MV-4-11 (cell line): ENCODE measurements around the gene ECI1.

ENCODE experiments used
- DNase-seq: peaks from one replicate; lab custom pipeline; 2025; lab: John Stamatoyannopoulos, UW

Gene ECI1, protein sequence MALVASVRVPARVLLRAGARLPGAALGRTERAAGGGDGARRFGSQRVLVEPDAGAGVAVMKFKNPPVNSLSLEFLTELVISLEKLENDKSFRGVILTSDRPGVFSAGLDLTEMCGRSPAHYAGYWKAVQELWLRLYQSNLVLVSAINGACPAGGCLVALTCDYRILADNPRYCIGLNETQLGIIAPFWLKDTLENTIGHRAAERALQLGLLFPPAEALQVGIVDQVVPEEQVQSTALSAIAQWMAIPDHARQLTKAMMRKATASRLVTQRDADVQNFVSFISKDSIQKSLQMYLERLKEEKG

GRCh38 chr16:2251296-2252111 is at the start of gene ECI1:
ECI1 (minus strand) TSS chr16:2251587; CDS start chr16:2251566, 21 bp downstream.
- DNase-seq = peak; percentile 91

GRCh38 chr16:2299915-2300192 is 48.5 kb upstream of the ECI1 start:
- no peak for DNase-seq

DNA sequence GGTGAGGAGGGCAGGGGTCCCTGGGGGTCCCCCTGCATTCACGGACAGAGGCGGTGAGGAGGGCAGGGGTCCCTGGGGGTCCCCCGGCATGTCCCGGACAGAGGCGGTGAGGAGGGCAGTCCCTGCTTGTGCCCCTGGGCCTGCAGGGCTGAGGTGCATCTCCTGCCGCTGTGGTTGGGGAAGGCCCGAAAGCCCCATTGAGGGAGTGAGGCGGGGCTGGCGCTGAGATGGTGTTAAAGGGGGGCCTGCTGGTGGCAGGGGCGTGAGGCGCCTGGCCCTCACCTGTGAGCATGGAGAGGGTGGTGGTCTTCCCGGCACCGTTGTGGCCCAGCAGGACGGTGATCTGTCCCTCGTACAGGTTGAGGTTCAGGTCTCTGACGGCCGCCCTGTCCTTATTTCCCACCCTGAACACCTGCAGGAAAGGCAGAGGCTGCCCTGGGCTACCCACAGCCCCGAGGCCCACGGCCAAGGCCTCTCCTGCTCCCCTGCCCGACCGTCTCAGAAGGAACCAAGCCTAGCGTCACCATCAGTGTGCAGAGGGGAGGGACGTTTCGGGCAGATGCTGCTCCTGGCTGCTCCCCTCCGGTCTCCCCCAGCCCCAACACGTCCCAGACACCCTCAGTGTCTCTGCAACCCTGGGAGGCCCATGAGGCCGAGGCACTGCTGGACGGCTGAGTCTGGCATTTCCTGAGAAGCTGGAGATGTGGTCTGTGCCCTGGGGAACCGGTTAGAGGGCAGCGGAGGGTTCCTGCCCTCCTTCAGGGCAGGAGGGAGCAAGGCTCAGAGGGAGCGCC is 47.9 kb upstream of the ECI1 start:
- DNase-seq = no peak

DNA sequence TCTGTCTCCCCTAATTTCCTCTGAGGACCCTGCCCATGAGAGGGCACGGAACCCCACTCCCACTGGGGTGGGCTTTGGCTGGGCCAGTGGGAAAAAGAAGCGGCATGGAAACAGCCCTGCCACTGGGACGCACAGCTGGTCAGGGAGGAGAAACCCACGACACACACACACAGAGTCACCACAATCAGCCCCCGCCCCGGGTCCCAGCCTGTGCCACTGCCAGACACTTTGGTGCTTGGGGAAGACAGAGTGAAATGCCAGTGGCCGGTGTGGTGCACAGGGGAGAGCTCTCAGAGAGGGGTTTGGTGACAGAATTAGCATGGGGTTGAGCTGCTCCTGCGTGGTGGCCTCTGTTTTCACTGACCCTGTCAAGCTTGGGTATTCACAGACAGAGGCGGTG is 47.2 kb upstream of the ECI1 start:
- no peak for DNase-seq

DNA sequence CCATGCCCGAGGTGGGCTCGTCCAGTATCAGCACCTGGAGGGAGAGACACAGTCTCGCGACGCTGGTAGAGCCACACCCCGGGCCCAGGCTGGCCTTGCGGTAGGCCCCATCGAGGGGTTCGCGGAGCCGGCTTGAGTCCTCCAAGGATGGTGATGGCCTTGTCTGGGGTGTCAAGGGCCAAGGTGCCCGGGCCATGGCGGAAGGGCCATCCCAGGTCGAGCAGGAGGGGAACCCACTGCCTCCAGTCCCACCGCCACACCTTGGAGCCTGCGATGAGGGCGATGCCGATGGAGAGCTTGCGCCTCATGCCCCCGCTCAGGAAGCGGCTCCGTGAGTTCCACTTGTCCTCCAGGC is 46.1 kb upstream of the ECI1 start:
- DNase-seq = no peak

GRCh38 chr16:2296661-2297505 is 45.5 kb upstream of the ECI1 start:
- DNase-seq = peak; percentile 5

GRCh38 chr16:2295056-2295798 is 43.8 kb upstream of the ECI1 start:
- peak; percentile 84 for DNase-seq

- no peak for DNase-seq
Measured at GRCh38 chr16:2292221-2292620, 40.8 kb upstream of the ECI1 start.

GRCh38 chr16:2289282-2289681 is 37.9 kb upstream of the ECI1 start:
- no peak for DNase-seq

DNA sequence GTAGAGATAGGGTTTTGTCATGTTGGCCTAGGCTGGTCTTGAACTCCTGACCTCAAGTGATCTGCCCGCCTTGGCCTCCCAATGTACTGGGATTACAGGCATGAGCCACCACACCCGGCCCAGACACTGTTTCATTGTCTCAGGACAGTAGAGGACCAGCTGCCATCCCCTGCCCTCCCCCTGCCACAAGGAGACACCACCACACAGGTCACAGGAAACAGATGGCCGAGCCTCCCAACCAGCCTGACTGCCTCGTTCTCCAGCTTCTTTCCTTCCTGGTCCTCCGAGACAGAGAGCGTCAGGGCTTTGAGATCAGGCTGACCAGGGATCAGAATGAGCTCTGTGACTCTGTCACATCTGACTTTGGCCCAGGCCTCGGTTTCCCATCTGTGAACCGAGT is 37.3 kb upstream of the ECI1 start:
- DNase-seq = no peak

DNA sequence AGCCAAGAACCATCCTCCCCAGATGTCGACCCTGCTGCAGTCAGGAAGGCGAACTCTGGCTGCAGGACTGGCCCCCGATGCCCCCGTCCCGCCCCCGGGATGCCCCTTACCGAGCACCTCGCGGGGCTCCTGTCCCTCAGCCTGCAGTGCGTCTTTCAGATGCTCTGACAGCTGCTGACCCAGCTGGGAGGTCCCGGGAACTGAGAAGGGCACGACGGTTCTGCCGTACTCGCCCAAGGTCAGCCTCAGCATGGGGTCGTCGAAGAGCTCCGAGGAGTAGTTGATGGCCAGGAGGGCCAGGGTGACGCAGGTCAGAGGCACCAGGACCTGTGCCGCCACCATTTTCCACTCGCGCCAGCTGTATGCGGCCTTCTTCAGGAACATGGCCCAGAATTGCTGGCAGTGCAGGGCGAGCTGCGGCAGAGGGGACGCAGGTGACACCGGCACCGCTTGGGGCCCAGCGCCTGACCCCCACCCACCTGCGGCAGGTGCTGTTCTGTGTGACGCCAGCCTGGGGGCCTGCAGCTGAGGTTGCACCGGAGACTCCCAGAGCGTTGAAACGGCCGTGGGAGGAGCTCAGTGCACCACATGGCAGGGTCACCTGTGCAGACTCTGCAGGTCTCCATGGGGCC is 36.6 kb upstream of the ECI1 start:
- DNase-seq = no peak

GRCh38 chr16:2286550-2286949 is 35.2 kb upstream of the ECI1 start:
- no peak for DNase-seq

DNA sequence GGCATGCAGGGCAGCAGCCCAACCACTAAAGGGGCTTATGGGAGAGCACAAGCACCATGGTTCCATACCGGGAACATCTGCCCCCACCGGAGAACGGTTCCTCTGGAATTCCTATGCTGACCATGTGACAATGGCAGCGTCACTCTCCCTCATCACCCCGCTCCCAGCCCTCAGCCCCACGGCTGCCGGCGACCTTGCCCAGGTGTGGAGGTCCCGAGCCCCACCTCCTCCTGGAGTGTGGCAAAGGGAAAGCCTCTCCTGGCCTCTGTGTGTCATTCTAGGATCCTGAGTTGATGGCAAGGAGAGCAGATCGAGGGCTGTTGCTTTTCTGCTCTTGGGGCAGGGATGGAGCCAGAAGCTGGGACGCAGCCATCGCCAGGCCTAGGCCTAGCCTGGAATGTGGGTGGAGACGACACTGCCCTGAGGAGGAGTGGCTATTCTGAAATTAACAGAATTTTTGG is 34.4 kb upstream of the ECI1 start:
- no peak for DNase-seq

DNA sequence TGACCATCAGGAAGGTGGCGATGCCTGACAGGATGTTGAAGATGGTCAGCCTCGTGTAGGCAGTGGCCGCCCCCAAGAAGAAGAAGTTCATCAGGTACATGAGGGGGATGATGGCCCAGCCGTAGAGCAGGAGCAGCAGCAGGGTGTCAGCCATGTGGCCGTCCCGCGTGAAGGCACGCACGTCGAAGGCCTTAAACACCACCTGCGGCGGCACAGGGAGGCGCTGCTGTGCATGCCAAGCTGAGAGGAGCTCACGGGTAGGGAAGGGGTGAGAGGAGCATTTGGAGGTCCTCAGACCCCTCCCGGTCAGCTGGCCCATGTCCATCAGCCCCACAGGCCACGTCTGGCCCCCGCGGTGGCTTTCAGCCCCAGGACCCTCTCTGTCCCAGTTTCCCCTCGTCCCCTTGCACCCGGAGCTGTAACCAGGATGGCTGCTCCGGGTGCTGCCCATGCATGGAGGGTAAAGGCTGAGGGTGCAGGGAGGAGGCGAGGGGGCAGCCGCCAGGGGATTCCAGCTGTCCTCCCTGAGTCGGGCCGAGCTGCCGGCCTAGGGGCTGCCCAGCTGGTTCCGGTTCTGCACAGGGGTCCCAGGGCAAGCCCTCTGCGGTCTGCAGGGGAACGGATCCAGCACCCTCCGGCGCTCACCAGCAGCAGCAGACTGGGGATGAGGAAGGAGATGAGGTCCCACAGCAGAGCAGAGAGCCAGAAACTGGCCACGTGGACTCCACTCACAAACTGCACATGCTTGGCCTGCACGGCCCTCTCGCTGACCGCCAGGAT is 33.6 kb upstream of the ECI1 start:
- DNase-seq = no peak

DNA sequence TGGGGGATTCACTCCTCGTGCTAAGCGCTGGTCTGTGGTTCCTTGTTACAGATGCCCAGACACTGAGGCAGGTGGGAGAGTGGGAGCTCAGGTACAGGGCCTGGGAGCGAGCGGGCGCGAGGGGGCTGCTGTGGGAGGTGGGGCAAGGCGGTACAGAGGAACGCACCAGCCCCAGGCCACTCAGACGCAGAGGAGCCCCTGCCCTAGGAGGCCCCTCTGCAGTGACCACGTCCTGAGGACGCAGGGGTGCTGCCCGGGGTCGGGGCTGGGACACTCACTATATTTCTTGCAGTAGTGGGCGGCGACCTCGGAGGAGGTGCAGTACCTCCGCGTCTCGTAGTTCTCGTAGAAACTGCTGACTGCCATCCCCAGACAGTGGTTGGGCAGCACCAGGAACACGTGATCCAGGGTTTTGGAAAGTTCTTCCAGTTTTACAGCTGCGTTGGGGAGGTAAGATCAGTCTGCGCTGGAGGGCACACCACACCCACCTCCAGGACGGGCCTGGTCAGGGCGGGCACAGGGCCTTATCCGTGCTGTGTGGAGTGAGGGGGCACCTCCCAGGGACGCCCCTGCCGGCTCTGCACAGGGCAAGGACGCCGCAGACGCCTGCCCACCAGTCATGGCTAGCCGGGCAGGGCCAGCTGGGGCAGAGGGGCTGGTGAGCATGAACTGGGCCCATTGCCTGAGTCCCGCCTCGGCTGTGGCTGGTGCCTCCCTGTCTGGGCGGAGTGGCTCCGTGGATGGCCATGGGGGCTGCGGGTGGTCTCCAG is 32.8 kb upstream of the ECI1 start:
- DNase-seq = no peak

GRCh38 chr16:2282866-2283555 is 31.6 kb upstream of the ECI1 start:
- no peak for DNase-seq

DNA sequence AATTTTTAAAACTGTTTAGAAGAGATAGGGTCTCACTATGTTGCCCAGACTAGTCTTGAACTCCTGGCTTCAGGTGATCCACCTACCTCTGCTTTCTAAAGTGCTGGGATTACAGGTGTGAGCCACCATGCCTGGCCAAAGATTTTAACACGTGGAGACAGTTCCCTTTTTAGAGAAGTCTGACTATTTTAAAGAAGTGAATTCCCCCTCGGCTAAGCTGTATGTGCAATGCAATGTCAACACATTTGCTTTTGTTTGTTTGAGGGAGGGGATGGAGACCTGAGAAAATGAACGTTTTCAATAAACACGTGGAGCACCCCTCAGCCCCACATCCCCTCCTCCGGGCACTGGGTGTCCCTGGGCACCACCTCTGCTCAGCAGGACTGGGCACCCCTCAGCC is 30.9 kb upstream of the ECI1 start:
- DNase-seq = no peak

DNA sequence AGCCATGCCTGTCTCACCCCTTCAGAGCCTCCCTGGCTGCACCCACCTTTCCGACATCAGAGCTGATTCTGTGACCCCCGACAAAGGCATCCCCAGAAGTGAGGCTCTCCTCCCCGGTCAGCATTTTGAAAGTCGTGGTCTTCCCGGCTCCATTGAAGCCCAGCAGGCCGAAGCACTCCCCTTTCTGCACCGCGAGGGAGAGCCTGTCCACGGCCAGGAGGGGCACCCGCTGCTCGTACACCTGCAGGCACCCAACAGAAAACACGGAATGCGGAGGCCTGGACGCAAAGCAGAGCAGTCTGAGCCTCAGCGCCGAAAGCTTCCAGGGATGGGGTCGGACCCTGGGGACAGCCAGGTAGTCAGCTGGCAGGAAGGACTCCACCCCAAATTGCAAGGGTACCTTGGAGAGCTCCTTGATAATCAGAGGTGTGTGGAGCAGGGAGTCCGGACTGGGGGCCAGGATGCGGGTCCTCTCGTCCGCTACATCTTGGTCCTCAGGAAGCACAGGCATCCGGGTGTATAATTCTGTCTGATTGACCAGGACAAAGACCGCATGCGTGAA is 29.7 kb upstream of the ECI1 start:
- no peak for DNase-seq
